ENCODE data around the gene TUBGCP4.

DNA sequence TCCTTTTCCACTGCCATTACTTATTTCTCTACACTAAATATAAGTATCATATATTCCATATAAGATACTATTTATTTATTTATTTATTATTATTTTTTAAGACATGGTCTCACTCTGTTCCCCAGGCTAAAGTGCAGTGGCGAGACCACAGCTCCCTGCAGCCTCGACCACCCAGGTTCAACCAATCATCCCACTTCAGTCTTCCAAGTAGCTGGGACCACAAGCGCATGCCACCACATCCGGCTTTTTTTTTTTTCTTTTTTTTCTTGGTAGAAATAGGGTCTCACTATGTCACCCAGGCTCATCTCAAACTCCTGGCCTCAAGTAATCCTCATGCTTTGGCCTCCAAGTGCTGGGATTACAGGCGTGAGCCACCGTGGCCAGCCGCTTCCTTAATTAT lies 65.5 kb downstream of the TUBGCP4 start:
- TF ChIP-seq, protein P1, sequence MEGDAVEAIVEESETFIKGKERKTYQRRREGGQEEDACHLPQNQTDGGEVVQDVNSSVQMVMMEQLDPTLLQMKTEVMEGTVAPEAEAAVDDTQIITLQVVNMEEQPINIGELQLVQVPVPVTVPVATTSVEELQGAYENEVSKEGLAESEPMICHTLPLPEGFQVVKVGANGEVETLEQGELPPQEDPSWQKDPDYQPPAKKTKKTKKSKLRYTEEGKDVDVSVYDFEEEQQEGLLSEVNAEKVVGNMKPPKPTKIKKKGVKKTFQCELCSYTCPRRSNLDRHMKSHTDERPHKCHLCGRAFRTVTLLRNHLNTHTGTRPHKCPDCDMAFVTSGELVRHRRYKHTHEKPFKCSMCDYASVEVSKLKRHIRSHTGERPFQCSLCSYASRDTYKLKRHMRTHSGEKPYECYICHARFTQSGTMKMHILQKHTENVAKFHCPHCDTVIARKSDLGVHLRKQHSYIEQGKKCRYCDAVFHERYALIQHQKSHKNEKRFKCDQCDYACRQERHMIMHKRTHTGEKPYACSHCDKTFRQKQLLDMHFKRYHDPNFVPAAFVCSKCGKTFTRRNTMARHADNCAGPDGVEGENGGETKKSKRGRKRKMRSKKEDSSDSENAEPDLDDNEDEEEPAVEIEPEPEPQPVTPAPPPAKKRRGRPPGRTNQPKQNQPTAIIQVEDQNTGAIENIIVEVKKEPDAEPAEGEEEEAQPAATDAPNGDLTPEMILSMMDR (IDR thresholded peaks at IDR 0.05 in 2 of 3, conservative IDR thresholded peaks at IDR 0.05 in 1 of 3; ENCODE audit: borderline replicate concordance in 1 of 3, insufficient read depth in 1 of 3, low read depth in 2 of 3, low read length in 2 of 3) = no peak
- TF ChIP-seq ZNF274 (IDR thresholded peaks at IDR 0.05; ENCODE audit: low read depth, low read length) (no peak), CEBPB (IDR thresholded peaks at IDR 0.05; ENCODE audit: low read depth) (no peak), RAD21 (IDR thresholded peaks at IDR 0.05; ENCODE audit: low read depth) (no peak), JUND (IDR thresholded peaks at IDR 0.05) (no peak), YY1 (IDR thresholded peaks at IDR 0.05; ENCODE audit: extremely low read depth, insufficient replicate concordance, low read depth, low read length) (no peak), POLR2A (IDR thresholded peaks at IDR 0.05; ENCODE audit: borderline replicate concordance, extremely low read depth, insufficient read depth, insufficient read length) (no peak), POLR2AphosphoS5 (IDR thresholded peaks at IDR 0.05; ENCODE audit: low read depth, low read length) (no peak)
